Measurements from ENCODE around the gene HBG2. TPM values are rescaled to one million over a fixed set of nuclear protein-coding genes. Genes with fewer than 3 reads are reported as not detected.
A peak's percentile ranks its signal among the peaks of the same experiment; 100 is the strongest.

Gene HBG2
- total and polyA plus RNA-seq, 9 of the 15 experiments (the other 6 are each of a cell fraction or from before 2014, with no cell fraction given), result 1,626 to 58,619 (median 10,515) TPM

DNA sequence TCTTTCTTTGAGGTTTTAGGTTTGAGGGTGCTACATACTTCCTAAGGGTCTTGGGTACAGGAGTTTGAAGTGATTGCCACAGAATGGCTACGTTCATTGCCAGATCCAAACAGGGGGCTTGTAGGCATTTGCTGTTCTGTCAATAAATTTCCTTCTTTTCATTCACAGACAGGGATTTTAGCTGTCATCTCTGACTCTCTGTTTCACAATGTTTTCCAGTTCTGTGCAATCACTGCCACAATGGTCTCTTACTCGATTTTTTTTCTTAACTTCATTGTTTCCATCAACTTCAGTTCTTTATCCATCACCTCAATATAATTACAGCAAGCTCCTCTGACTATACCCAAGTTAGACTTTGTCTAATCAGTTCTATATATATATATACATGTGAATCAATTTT is 14.1 kb downstream of the HBG2 start (continued):
- TF ChIP-seq, protein P1, sequence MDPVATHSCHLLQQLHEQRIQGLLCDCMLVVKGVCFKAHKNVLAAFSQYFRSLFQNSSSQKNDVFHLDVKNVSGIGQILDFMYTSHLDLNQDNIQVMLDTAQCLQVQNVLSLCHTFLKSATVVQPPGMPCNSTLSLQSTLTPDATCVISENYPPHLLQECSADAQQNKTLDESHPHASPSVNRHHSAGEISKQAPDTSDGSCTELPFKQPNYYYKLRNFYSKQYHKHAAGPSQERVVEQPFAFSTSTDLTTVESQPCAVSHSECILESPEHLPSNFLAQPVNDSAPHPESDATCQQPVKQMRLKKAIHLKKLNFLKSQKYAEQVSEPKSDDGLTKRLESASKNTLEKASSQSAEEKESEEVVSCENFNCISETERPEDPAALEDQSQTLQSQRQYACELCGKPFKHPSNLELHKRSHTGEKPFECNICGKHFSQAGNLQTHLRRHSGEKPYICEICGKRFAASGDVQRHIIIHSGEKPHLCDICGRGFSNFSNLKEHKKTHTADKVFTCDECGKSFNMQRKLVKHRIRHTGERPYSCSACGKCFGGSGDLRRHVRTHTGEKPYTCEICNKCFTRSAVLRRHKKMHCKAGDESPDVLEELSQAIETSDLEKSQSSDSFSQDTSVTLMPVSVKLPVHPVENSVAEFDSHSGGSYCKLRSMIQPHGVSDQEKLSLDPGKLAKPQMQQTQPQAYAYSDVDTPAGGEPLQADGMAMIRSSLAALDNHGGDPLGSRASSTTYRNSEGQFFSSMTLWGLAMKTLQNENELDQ (CRISPR knock-in tag; IDR thresholded peaks at IDR 0.05; ENCODE audit: borderline replicate concordance), result no peak
- TF ChIP-seq HSF4 (CRISPR knock-in tag; IDR thresholded peaks at IDR 0.05; ENCODE audit: borderline replicate concordance) (no peak), CEBPG (CRISPR knock-in tag; IDR thresholded peaks at IDR 0.05) (no peak), CEBPG (tag; conservative IDR thresholded peaks at IDR 0.05 in 1 of 2, IDR thresholded peaks at IDR 0.05 in 1 of 2) (peak in 1 of 2 experiments; percentile 59; a peak in 1 of 4 replicates), ZC3H8 (IDR thresholded peaks at IDR 0.05) (no peak)

DNA sequence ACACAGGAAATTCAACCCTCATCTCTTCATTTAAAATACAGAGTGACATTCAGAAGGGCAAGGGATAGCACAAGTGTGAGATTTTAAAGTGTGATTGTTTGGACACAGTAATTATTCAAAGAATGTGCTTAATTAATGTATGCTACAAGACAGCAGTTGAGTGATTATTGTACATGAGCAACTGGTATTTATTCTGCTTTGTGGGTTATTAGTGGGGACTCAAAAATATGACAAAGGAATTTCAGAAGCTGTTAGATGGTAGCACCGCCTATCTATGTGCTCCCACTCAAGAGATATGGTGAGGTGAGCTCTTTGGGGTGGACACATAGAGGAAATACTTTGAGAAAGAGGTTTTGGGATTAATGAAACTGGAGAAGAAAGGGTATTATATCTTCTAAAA is 14.5 kb downstream of the HBG2 start:
- intact Hi-C loops (cut with micrococcal nuclease), result no loop called here
- H3K9ac ChIP-seq (ENCODE audit: insufficient read depth in 1 of 2, low read depth in 2 of 2, low read length in 2 of 2), result peak overlapping the region in 1 of 2 experiments; percentile 70; a peak in 1 of 4 replicates
- H3K9me3 ChIP-seq (replicated peaks; ENCODE audit: control insufficient read depth, insufficient read depth, low read depth, low read length), result no peaks in the 10 kb centered on the region
- ChIA-PET CTCF (ENCODE audit: low intra/inter-chr PET ratio) (interaction anchor here (0.6 kb wide), 1 partner anchor 32 kb away, joined by 4 read pairs; no protein-coding TSS in a partner anchor), POLR2A (interaction anchor here (0.7 to 1.6 kb wide), 11 partner anchors 8 to 1344 kb away, joined by 3 to 7 read pairs (median 4); partner anchors contain the start of gene HBG1)
- no peak overlapping the region for H3K4me3 ChIP-seq
- BruUV-seq (replicated peaks), result no TSS peak
- H3K79me2 ChIP-seq (ENCODE audit: control insufficient read depth, insufficient read depth, low read length), result peaks cover 54% of the 10 kb centered on the region
- H3K9me1 ChIP-seq (ENCODE audit: control insufficient read depth, insufficient read depth, low read length), result no peaks in the 10 kb centered on the region
- H4K20me1 ChIP-seq (replicated peaks; ENCODE audit: control insufficient read depth, insufficient read depth, low read length), result 0 out of 2 replicates have a peak, but pooled peaks cover under 1% of the 10 kb centered on the region
- H3K4me2 ChIP-seq (ENCODE audit: insufficient read depth, low read length), result peak overlapping the region; percentile 42
- peak overlapping the region; percentile 17; the same call in 1 of the 3 replicates for H3K27ac ChIP-seq (ENCODE audit: extremely low read depth, low read depth, low read length)
- peak in 1 of 4 experiments; percentile 35 for DNase-seq (ENCODE audit: extremely low read depth in 1 of 4, low spot score in 3 of 4)
- WGBS (ENCODE audit: insufficient coverage, low coverage, missing lambda C conversion rate), result 20% methylated on average over 1 of the region's 1 CpG
- in situ Hi-C loops (cut with MboI), result loop anchor here (5.0 kb wide), 1 partner anchor 47 kb away; no protein-coding TSS in a partner anchor
- ATAC-seq, result no peak
- no peak for FAIRE-seq
- no peak overlapping the region for H2AFZ ChIP-seq (ENCODE audit: low read depth, low read length)
- H3K27me3 ChIP-seq (ENCODE audit: control insufficient read depth in 2 of 2, insufficient read depth in 2 of 2, low read length in 2 of 2), result no peaks in the 10 kb centered on the region
- H3K36me3 ChIP-seq (ENCODE audit: control insufficient read depth, insufficient read depth, low read length), result peaks cover 9% of the 10 kb centered on the region
- peaks cover 12 to 44% of the 10 kb centered on the region in 2 experiments for H3K4me1 ChIP-seq (replicated peaks in 1 of 2; ENCODE audit: control insufficient read depth in 2 of 2, insufficient read depth in 2 of 2, low read length in 2 of 2)
- TF ChIP-seq POLR2A (conservative IDR thresholded peaks at IDR 0.05), result 0 out of 2 replicates have a peak, but pooled peaks have one; percentile 6
- TF ChIP-seq NONO (IDR thresholded peaks at IDR 0.05; ENCODE audit: low read depth in 2 of 2, low read length in 1 of 2), result no peak
- TF ChIP-seq SP1 (CRISPR knock-in tag; IDR thresholded peaks at IDR 0.05), result peak; percentile 32; the same call in 1 of the 2 replicates
- TF ChIP-seq, protein P2, sequence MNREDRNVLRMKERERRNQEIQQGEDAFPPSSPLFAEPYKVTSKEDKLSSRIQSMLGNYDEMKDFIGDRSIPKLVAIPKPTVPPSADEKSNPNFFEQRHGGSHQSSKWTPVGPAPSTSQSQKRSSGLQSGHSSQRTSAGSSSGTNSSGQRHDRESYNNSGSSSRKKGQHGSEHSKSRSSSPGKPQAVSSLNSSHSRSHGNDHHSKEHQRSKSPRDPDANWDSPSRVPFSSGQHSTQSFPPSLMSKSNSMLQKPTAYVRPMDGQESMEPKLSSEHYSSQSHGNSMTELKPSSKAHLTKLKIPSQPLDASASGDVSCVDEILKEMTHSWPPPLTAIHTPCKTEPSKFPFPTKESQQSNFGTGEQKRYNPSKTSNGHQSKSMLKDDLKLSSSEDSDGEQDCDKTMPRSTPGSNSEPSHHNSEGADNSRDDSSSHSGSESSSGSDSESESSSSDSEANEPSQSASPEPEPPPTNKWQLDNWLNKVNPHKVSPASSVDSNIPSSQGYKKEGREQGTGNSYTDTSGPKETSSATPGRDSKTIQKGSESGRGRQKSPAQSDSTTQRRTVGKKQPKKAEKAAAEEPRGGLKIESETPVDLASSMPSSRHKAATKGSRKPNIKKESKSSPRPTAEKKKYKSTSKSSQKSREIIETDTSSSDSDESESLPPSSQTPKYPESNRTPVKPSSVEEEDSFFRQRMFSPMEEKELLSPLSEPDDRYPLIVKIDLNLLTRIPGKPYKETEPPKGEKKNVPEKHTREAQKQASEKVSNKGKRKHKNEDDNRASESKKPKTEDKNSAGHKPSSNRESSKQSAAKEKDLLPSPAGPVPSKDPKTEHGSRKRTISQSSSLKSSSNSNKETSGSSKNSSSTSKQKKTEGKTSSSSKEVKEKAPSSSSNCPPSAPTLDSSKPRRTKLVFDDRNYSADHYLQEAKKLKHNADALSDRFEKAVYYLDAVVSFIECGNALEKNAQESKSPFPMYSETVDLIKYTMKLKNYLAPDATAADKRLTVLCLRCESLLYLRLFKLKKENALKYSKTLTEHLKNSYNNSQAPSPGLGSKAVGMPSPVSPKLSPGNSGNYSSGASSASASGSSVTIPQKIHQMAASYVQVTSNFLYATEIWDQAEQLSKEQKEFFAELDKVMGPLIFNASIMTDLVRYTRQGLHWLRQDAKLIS (CRISPR knock-in tag; IDR thresholded peaks at IDR 0.05), result 0 out of 2 replicates have a peak, but pooled peaks have one; percentile 19
